H1 (cell line): Measurements from ENCODE around the gene SURF2. TPM values are rescaled to one million over a fixed set of nuclear protein-coding genes. Genes with fewer than 3 reads are reported as not detected.

Experiments used
- CTCF ChIA-PET: fragments of 300-600 bp; sonication (Branson Sonifier 250); formaldehyde crosslinking; loops from one replicate; lab custom pipeline; 2021; ENCODE audit not compliant: partially characterized antibody; lab: Charles Lee
- POLR2A ChIA-PET: fragments of 300-600 bp; sonication (Branson Sonifier 250); formaldehyde crosslinking; loops from one replicate; lab custom pipeline; 2021; ENCODE audit warnings: inconsistent platforms; ENCODE audit not compliant: partially characterized antibody; lab: Charles Lee
- DNase-seq, 2 experiments: peaks; one replicate each; pipeline versions ENCODE4 v3.0.0 to v3.0.0-alpha.2; 2010 to 2022; ENCODE audit warnings: low spot score in 2 of 2, low read depth in 1 of 2, mixed read lengths in 1 of 2
- FAIRE-seq: peaks from 2 replicates; lab custom pipeline; 2011; peaks lifted over from hg19 to GRCh38; lab: Jason Lieb, UNC
- H2AFZ ChIP-seq: 2 replicates; pipeline ENCODE4 v1.8.1; 2012; ENCODE audit warnings: low read length, inconsistent platforms
- H2AK5ac ChIP-seq: 2 replicates; pipeline ENCODE4 v1.6.1; 2013; ENCODE audit warnings: low read depth, low read length
- H2BK120ac ChIP-seq: replicated peaks from 2 replicates; pipeline ENCODE3; 2013; ENCODE audit warnings: low read depth, low read length, inconsistent platforms
- H2BK12ac ChIP-seq: 2 replicates; pipeline ENCODE4 v1.6.1; 2013; ENCODE audit warnings: low read depth, low read length
- H2BK15ac ChIP-seq: 2 replicates; pipeline ENCODE4 v1.6.1; 2013; ENCODE audit warnings: low read length
- H2BK20ac ChIP-seq: 2 replicates; pipeline ENCODE4 v1.6.1; 2013; ENCODE audit warnings: low read length
- H2BK5ac ChIP-seq: 2 replicates; pipeline ENCODE4 v1.6.1; 2013; ENCODE audit warnings: low read depth, low read length
- H3K14ac ChIP-seq: 2 replicates; pipeline ENCODE4 v1.6.1; 2013; ENCODE audit warnings: inconsistent platforms; ENCODE audit not compliant: insufficient read length
- H3K18ac ChIP-seq: 2 replicates; pipeline ENCODE4 v1.6.1; 2013; ENCODE audit warnings: low read length; ENCODE audit errors: extremely low read depth
- H3K23ac ChIP-seq: 2 replicates; pipeline ENCODE4 v1.6.1; 2013; ENCODE audit warnings: inconsistent platforms; ENCODE audit not compliant: insufficient read length
- H3K23me2 ChIP-seq: 2 replicates; pipeline ENCODE4 v1.6.1; 2013; ENCODE audit warnings: low read depth, low read length
- H3K27ac ChIP-seq: 2 replicates; pipeline ENCODE4 v1.6.1; 2011; ENCODE audit warnings: low read depth, low read length, inconsistent platforms
- H3K27me3 ChIP-seq, 4 experiments: replicated peaks in 1 of 4; 1 replicate in 1 of 4; 2 replicates in 3 of 4; pipeline versions ENCODE4 v1.6.1 to v1.8.1; 2011 to 2013; ENCODE audit warnings: low read length in 3 of 4, mild to moderate bottlenecking in 3 of 4, inconsistent platforms in 2 of 4, mixed read lengths in 2 of 4, moderate library complexity in 1 of 4; ENCODE audit not compliant: control insufficient read depth in 3 of 4, insufficient read depth in 3 of 4; ENCODE audit errors: extremely low read depth in 1 of 4
- H3K36me3 ChIP-seq, 4 experiments: 2 replicates each; pipeline versions ENCODE4 v1.6.1 to v1.8.1; 2011 to 2013; ENCODE audit warnings: mild to moderate bottlenecking in 4 of 4, low read length in 3 of 4, moderate library complexity in 2 of 4, control low read depth in 1 of 4, inconsistent platforms in 1 of 4; ENCODE audit not compliant: insufficient read depth in 4 of 4, control insufficient read depth in 2 of 4
- H3K4ac ChIP-seq: replicated peaks from 2 replicates; pipeline ENCODE3; 2013; ENCODE audit warnings: low read length, low read depth, mixed read lengths, inconsistent platforms; ENCODE audit not compliant: insufficient read length
- H3K4me1 ChIP-seq, 4 experiments: replicated peaks in 1 of 4; 1 replicate in 1 of 4; 2 replicates in 3 of 4; pipeline versions ENCODE4 v1.6.1 to v1.8.1; 2011 to 2013; ENCODE audit warnings: low read length in 3 of 4, inconsistent platforms in 2 of 4, mixed read lengths in 1 of 4; ENCODE audit not compliant: insufficient read depth in 4 of 4, control insufficient read depth in 3 of 4
- H3K4me2 ChIP-seq, 2 experiments: 2 replicates each; pipeline versions ENCODE4 v1.6.1 to v1.8.1; 2011 to 2013; ENCODE audit warnings: low read depth in 2 of 2, low read length in 2 of 2, control low read depth in 1 of 2, inconsistent platforms in 1 of 2, mild to moderate bottlenecking in 1 of 2; ENCODE audit not compliant: insufficient read depth in 1 of 2
- H3K4me3 ChIP-seq, 4 experiments: fragments of 200-600, 300-600 bp in 1 of 4; sonication (generic), shearing (Covaris generic), sonication (Bioruptor Twin) in 1 of 4; 2 replicates each; pipeline versions ENCODE4 v1.5.1 to v1.8.1; 2011 to 2016; ENCODE audit warnings: low read length in 4 of 4, low read depth in 3 of 4, control low read depth in 2 of 4, inconsistent platforms in 2 of 4, mild to moderate bottlenecking in 2 of 4, mixed read lengths in 1 of 4, moderate library complexity in 1 of 4; ENCODE audit not compliant: insufficient read depth in 2 of 4; ENCODE audit errors: extremely low read depth in 1 of 4
- H3K56ac ChIP-seq: replicated peaks from 2 replicates; pipeline ENCODE3; 2013; ENCODE audit warnings: low read depth, mild to moderate bottlenecking, mixed read lengths, low read length, inconsistent platforms; ENCODE audit not compliant: insufficient read length
- H3K79me1 ChIP-seq: 2 replicates; pipeline ENCODE4 v1.6.1; 2013; ENCODE audit warnings: low read depth, low read length, control low read depth
- H3K79me2 ChIP-seq, 2 experiments: 2 replicates each; pipeline versions ENCODE4 v1.6.1 to v1.8.1; 2012 to 2013; ENCODE audit warnings: low read length in 2 of 2, mild to moderate bottlenecking in 2 of 2, inconsistent platforms in 1 of 2; ENCODE audit not compliant: insufficient read depth in 2 of 2, control insufficient read depth in 1 of 2
- H3K9ac ChIP-seq, 4 experiments: replicated peaks in 1 of 4; 1 replicate in 1 of 4; 2 replicates in 3 of 4; pipeline versions ENCODE4 v1.6.1 to v1.8.1; 2011 to 2013; ENCODE audit warnings: low read depth in 3 of 4, low read length in 3 of 4, control low read depth in 2 of 4, mild to moderate bottlenecking in 2 of 4, moderate library complexity in 2 of 4, inconsistent platforms in 1 of 4; ENCODE audit errors: extremely low read depth in 1 of 4
- H3K9me3 ChIP-seq, 2 experiments: 2 replicates each; pipeline versions ENCODE4 v1.6.1 to v1.8.1; 2012 to 2013; ENCODE audit warnings: mild to moderate bottlenecking in 2 of 2, moderate library complexity in 2 of 2, control low read depth in 1 of 2, inconsistent platforms in 1 of 2, low read depth in 1 of 2, low read length in 1 of 2, mixed read lengths in 1 of 2; ENCODE audit not compliant: insufficient read depth in 2 of 2
- H4K20me1 ChIP-seq, 2 experiments: replicated peaks in 1 of 2; 2 replicates each; pipeline versions ENCODE3 to v1.8.1; 2011 to 2013; ENCODE audit warnings: inconsistent platforms in 2 of 2, low read length in 2 of 2, mild to moderate bottlenecking in 1 of 2; ENCODE audit not compliant: insufficient read depth in 2 of 2, control insufficient read depth in 1 of 2
- H4K5ac ChIP-seq: 2 replicates; pipeline ENCODE4 v1.6.1; 2013; ENCODE audit warnings: low read length, low read depth, mixed read lengths, inconsistent platforms; ENCODE audit not compliant: insufficient read length
- H4K8ac ChIP-seq: 2 replicates; pipeline ENCODE4 v1.8.0; 2013; ENCODE audit warnings: mild to moderate bottlenecking, moderate library complexity, low read length, inconsistent platforms; ENCODE audit not compliant: insufficient read depth; ENCODE audit errors: extremely low read depth
- H4K91ac ChIP-seq: replicated peaks from 2 replicates; pipeline ENCODE3; 2013; ENCODE audit warnings: low read length, mixed read lengths, inconsistent platforms; ENCODE audit not compliant: insufficient read length
- EGR1 ChIP-seq: IDR thresholded peaks from 2 replicates; pipeline ENCODE4 v1.6.1; 2011; ENCODE audit warnings: low read depth, low read length, borderline replicate concordance
- EP300 ChIP-seq, 2 experiments: IDR thresholded peaks; 1 replicate in 1 of 2; 2 replicates in 1 of 2; pipeline ENCODE4 v1.6.1; 2011 to 2012; ENCODE audit warnings: low read depth in 2 of 2, low read length in 2 of 2, mild to moderate bottlenecking in 2 of 2, borderline replicate concordance in 1 of 2, inconsistent platforms in 1 of 2, moderate library complexity in 1 of 2
- GABPA ChIP-seq: IDR thresholded peaks from 2 replicates; pipeline ENCODE4 v1.6.1; 2011; ENCODE audit warnings: mild to moderate bottlenecking, low read length, moderate library complexity, borderline replicate concordance; ENCODE audit not compliant: insufficient read depth
- POLR2A ChIP-seq, 2 experiments: IDR thresholded peaks; 1 replicate in 1 of 2; 2 replicates in 1 of 2; pipeline ENCODE4 v1.6.1; 2011; ENCODE audit warnings: low read depth in 2 of 2, low read length in 2 of 2, mild to moderate bottlenecking in 2 of 2; ENCODE audit errors: control extremely low read depth in 1 of 2
- POU5F1 ChIP-seq: IDR thresholded peaks from 2 replicates; pipeline ENCODE4 v1.6.1; 2011; ENCODE audit warnings: low read depth, mild to moderate bottlenecking, low read length, moderate library complexity
- SP1 ChIP-seq: IDR thresholded peaks from 2 replicates; pipeline ENCODE4 v1.6.1; 2011; ENCODE audit warnings: low read depth, low read length
- SUZ12 ChIP-seq: fragments of 200-600 bp; sonication (generic); IDR thresholded peaks from 2 replicates; pipeline ENCODE4 v1.6.1; 2012; ENCODE audit warnings: mild to moderate bottlenecking, inconsistent platforms, low read length, moderate library complexity, mixed read lengths
- TAF7 ChIP-seq: optimal IDR thresholded peaks from 2 replicates; pipeline ENCODE3; 2011; ENCODE audit warnings: low read depth, mild to moderate bottlenecking, inconsistent platforms, low read length, moderate library complexity, borderline replicate concordance
- TCF12 ChIP-seq: IDR thresholded peaks from 2 replicates; pipeline ENCODE4 v1.6.1; 2011; ENCODE audit warnings: low read depth, mild to moderate bottlenecking, low read length
- TEAD4 ChIP-seq: IDR thresholded peaks from 2 replicates; pipeline ENCODE4 v1.6.1; 2012; ENCODE audit warnings: low read depth, low read length, inconsistent platforms, mixed read lengths
- WGBS, 2 experiments: shearing (Covaris generic) in 1 of 2; methylation state at CpG; one replicate each; pipeline versions ENCODE4 v1.1.6 to v1.1.7; 2013 to 2015; ENCODE audit warnings: low lambda C conversion rate in 2 of 2, mixed read lengths in 2 of 2, inconsistent platforms in 1 of 2, low coverage in 1 of 2, missing lambda C conversion rate in 1 of 2; ENCODE audit not compliant: insufficient replicate concordance in 2 of 2, insufficient coverage in 1 of 2, insufficient read length in 1 of 2; ENCODE audit errors: extremely low coverage in 1 of 2, missing lambda C conversion rate in 1 of 2; 5-methylcytosine and 5-hydroxymethylcytosine counted together
- polyA plus RNA-seq, 7 experiments: library from polyadenylated mRNA; depleted of rRNA in 3 of 7; stranded (reverse) in 5 of 7; unstranded in 2 of 7; fragments of >200 nt in 5 of 7; fragments of 200-250 nt in 2 of 7; gene quantifications; 1 replicate in 5 of 7; 2 replicates in 1 of 7; 4 replicates in 1 of 7; pipeline versions ENCODE4 v1.2.1 to v1.2.3, GENCODE V29; 2011 to 2013; ENCODE audit warnings: missing spikeins in 2 of 7, mixed read lengths in 2 of 7
- total RNA-seq: library from RNA; stranded (reverse); fragmentation: NEBNext Ultra II Directional; extraction: Animal tissue kit (Norgen Biotek cat#: 25700); gene quantifications from 2 replicates; pipeline ENCODE4 v1.2.1, GENCODE V29; 2021

Gene SURF2
- total and polyA plus RNA-seq, 2 of the 8 experiments (the other 6 are each of a cell fraction or from before 2014, with no cell fraction given): 36.6 to 37.7 TPM

GRCh38 chr9:133375724-133376654 lies 19.6 kb downstream of the SURF2 start, which contains the start of the genes STKLD1 and SURF4:
Gene STKLD1, plus strand, starts transcription at chr9:133376366. Its CDS starts 108 bp downstream, at chr9:133376474.
Gene SURF4, minus strand, starts transcription at chr9:133376060. Its CDS starts 91 bp downstream, at chr9:133375969.
- WGBS, 2 experiments: 13% methylated on average over 28 of the region's 120 CpGs; no CpG with 5 or more reads in 1 of the 2 experiments
- Histone ChIP-seq H3K4me2 (peak within 1 kb of the TSS; percentile 76 to 77), H3K79me2 (peaks cover 14 to 44% of the 10 kb centered on the region in 2 experiments), H3K27me3 (peaks cover 0 to 11% (median 6%) of the 10 kb centered on the region in 4 experiments; a peak in 5 of 7 replicates), H2BK120ac (no peak within 1 kb of the TSS), H4K5ac (peak within 1 kb of the TSS; percentile 57), H2BK15ac (no peak within 1 kb of the TSS), H4K8ac (peak within 1 kb of the TSS; percentile 68; the same call in 1 of the 2 replicates), H4K91ac (peak within 1 kb of the TSS; percentile 74), H3K4me3 (peak within 1 kb of the TSS; percentile 70 to 87 (median 74)), H3K18ac (peak within 1 kb of the TSS; percentile 38), H2AFZ (peak within 1 kb of the TSS; percentile 64; the same call in 1 of the 2 replicates), H3K9ac (peak within 1 kb of the TSS; percentile 65 to 92 (median 80)), H2BK12ac (no peak within 1 kb of the TSS), H3K23me2 (peaks cover 8% of the 10 kb centered on the region; the same call in 1 of the 2 replicates), H3K9me3 (peaks cover 0 to 4% of the 10 kb centered on the region in 2 experiments; a peak in 2 of 4 replicates), H3K14ac (no peak within 1 kb of the TSS), H2BK5ac (no peak within 1 kb of the TSS; the same call in 1 of the 2 replicates), H3K4ac (peak within 1 kb of the TSS; percentile 96), H3K23ac (no peak within 1 kb of the TSS), H3K4me1 (peaks cover 0 to 5% (median 0%) of the 10 kb centered on the region in 4 experiments; a peak in 1 of 7 replicates), H3K56ac (peak within 1 kb of the TSS; percentile 0), H3K27ac (peak within 1 kb of the TSS; percentile 80), H2BK20ac (no peak within 1 kb of the TSS), H2AK5ac (no peak within 1 kb of the TSS), H4K20me1 (peaks cover 11 to 26% of the 10 kb centered on the region in 2 experiments), H3K79me1 (peaks cover 6% of the 10 kb centered on the region; the same call in 1 of the 2 replicates), H3K36me3 (peaks cover 0 to 3% (median 2%) of the 10 kb centered on the region in 4 experiments; a peak in 3 of 8 replicates)
- DNase-seq: peak; percentile 81 to 99
- ChIA-PET CTCF (interaction anchor here (0.6 to 10.1 kb wide), 10 partner anchors 13 to 352 kb away, joined by 3 to 90 read pairs (median 5); partner anchors contain the start of genes CACFD1, SURF1 and SURF2), POLR2A (interaction anchor here (0.9 to 19.9 kb wide), 9 partner anchors 9 to 45 kb away, joined by 3 to 461 read pairs (median 5); partner anchors contain the start of genes MED22, RPL7A, SURF1 and SURF2)
- FAIRE-seq: no peak
- TF ChIP-seq TEAD4 (no peak), SUZ12 (no peak), TCF12 (no peak), GABPA (peak; percentile 80), EP300 (IDR thresholded peaks at IDR 0.05; ENCODE audit: borderline replicate concordance in 1 of 2, low read depth in 2 of 2, low read length in 2 of 2) (peak in 1 of 2 experiments; percentile 52; a peak in 1 of 3 replicates), SP1 (no peak; the same call in 1 of the 2 replicates), POU5F1 (no peak), TAF7 (peak; percentile 77), EGR1 (peak; percentile 59), POLR2A (IDR thresholded peaks at IDR 0.05; ENCODE audit: control extremely low read depth in 1 of 2, low read depth in 2 of 2, low read length in 2 of 2) (peak in 1 of 2 experiments; percentile 82; a peak in 2 of 3 replicates)
